ENCODE data around the gene PROSER3. TPM values are rescaled to one million over a fixed set of nuclear protein-coding genes. Genes with fewer than 3 reads are reported as not detected.

The PROSER3 gene
- total and polyA plus RNA-seq, 2 donors (not counting 3 experiments of a cell fraction or from before 2014, with no cell fraction given): 18.3 to 28.3 TPM

DNA sequence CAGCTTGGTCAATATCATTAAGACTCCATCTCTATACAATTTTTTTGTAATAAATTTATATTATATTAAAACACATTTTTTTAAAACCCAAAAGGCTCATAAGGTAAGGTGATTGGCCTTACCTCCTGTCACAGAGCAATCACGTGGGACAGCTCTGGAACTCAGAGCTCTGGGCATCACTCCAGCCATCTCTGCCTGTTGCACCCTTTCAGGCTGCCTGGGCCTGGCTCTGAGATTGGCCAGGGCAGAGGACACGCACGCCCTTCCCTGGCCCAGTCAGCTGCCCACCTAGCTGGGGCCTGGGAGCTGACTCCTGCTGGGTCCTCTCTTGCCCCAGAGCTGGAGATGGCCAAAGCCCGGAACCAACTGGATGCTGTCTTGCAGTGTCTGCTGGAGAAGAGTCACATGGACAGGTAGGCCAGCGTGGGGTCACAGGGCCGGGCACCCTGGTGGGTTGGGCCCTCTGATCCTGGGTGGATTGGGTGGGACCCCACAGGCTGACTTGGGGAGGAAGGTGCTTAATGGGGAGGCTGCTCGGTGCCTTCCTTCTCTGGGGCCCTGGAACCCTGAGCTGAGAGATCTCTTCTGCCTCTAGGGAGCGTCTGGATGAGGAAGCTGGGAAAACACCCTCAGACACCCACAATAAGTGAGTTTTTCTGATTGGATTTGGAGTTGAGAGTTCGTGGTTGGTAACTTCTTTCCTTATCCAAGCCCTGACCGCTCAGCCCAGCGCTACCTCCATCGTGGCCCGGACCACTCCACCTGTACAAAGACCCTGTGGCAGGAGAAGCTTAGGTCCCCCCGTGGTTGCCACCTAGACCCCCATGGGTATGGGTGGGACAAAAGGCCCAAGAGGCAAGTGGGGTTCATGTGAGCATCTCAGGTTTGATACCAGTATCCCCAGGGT is 5.9 kb upstream of the PROSER3 start:
- ChIA-PET POLR2A (no interaction called here), CTCF (no interaction called here)

More for the DNA sequence above, 5.9 kb upstream of the PROSER3 start:
- H3K36me3 ChIP-seq (ENCODE audit: control insufficient read depth in 2 of 2, extremely low read depth in 1 of 2, insufficient read depth in 2 of 2, low read length in 2 of 2): peaks cover 0 to 13% of the 10 kb centered on the region in 2 experiments
- H3K9ac ChIP-seq (replicated peaks; ENCODE audit: extremely low read depth, insufficient read depth, low read length): no peak overlapping the region
- no peak overlapping the region for H3K27ac ChIP-seq (ENCODE audit: insufficient read depth, low read depth, low read length)
- intact Hi-C loops (cut with micrococcal nuclease): no loop called here
- no TSS peak for BruUV-seq (replicated peaks)
- dilution Hi-C loops (cut with MboI; ENCODE audit: extremely low pct_ligation_motif_present, low sequenced_read_pairs): no loop called here
- TF ChIP-seq, protein P1, sequence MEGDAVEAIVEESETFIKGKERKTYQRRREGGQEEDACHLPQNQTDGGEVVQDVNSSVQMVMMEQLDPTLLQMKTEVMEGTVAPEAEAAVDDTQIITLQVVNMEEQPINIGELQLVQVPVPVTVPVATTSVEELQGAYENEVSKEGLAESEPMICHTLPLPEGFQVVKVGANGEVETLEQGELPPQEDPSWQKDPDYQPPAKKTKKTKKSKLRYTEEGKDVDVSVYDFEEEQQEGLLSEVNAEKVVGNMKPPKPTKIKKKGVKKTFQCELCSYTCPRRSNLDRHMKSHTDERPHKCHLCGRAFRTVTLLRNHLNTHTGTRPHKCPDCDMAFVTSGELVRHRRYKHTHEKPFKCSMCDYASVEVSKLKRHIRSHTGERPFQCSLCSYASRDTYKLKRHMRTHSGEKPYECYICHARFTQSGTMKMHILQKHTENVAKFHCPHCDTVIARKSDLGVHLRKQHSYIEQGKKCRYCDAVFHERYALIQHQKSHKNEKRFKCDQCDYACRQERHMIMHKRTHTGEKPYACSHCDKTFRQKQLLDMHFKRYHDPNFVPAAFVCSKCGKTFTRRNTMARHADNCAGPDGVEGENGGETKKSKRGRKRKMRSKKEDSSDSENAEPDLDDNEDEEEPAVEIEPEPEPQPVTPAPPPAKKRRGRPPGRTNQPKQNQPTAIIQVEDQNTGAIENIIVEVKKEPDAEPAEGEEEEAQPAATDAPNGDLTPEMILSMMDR (IDR thresholded peaks at IDR 0.05; ENCODE audit: extremely low read depth in 1 of 2, insufficient read depth in 1 of 2, low read depth in 1 of 2, low read length in 2 of 2): no peak
- TF ChIP-seq JUN (IDR thresholded peaks at IDR 0.05; ENCODE audit: borderline replicate concordance, insufficient read depth, insufficient read length, low read depth): no peak
- no peak for TF ChIP-seq POLR2AphosphoS5 (IDR thresholded peaks at IDR 0.05; ENCODE audit: insufficient read depth, low read depth, low read length)
- TF ChIP-seq EZH2 (IDR thresholded peaks at IDR 0.05; ENCODE audit: borderline replicate concordance, low read depth, low read length, severe bottlenecking): no peak
- TF ChIP-seq, protein P2, sequence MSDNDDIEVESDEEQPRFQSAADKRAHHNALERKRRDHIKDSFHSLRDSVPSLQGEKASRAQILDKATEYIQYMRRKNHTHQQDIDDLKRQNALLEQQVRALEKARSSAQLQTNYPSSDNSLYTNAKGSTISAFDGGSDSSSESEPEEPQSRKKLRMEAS (IDR thresholded peaks at IDR 0.05; ENCODE audit: insufficient read depth, insufficient read length): no peak
- no peaks in the 10 kb centered on the region for H3K27me3 ChIP-seq (ENCODE audit: control insufficient read depth in 2 of 2, insufficient read depth in 2 of 2, low read length in 2 of 2)
- no peaks in the 10 kb centered on the region for H3K9me3 ChIP-seq (replicated peaks; ENCODE audit: control insufficient read depth, insufficient read depth, low read length)
- peaks cover 12% of the 10 kb centered on the region for H3K79me2 ChIP-seq (ENCODE audit: control insufficient read depth, insufficient read depth, low read length)
- H3K9me1 ChIP-seq (replicated peaks; ENCODE audit: control insufficient read depth, extremely low read depth, insufficient read depth, low read length): no peaks in the 10 kb centered on the region
- no peak overlapping the region for H3K4me3 ChIP-seq (replicated peaks in 1 of 3; ENCODE audit: insufficient read depth in 1 of 3, low read depth in 1 of 3, low read length in 3 of 3)
- H2AFZ ChIP-seq (ENCODE audit: low read depth, low read length): no peak overlapping the region
- DNase-seq (ENCODE audit: low read depth, low spot score): no peak
- H4K20me1 ChIP-seq (replicated peaks; ENCODE audit: control insufficient read depth, extremely low read depth, insufficient read depth, low read length): no peaks in the 10 kb centered on the region
- peaks cover 16% of the 10 kb centered on the region for H3K4me1 ChIP-seq (ENCODE audit: control insufficient read depth, extremely low read depth, insufficient read depth, low read length)
- no peak for FAIRE-seq
- H3K4me2 ChIP-seq (ENCODE audit: insufficient read depth, low read length): no peak overlapping the region
